Measurements from ENCODE around the gene ABCA9. TPM values are rescaled to one million over a fixed set of nuclear protein-coding genes. Genes with fewer than 3 reads are reported as not detected.

Gene ABCA9
- total and polyA plus RNA-seq, 9 of the 15 experiments (the other 6 are each of a cell fraction or from before 2014, with no cell fraction given) = 0.04 TPM; not detected in 8

DNA sequence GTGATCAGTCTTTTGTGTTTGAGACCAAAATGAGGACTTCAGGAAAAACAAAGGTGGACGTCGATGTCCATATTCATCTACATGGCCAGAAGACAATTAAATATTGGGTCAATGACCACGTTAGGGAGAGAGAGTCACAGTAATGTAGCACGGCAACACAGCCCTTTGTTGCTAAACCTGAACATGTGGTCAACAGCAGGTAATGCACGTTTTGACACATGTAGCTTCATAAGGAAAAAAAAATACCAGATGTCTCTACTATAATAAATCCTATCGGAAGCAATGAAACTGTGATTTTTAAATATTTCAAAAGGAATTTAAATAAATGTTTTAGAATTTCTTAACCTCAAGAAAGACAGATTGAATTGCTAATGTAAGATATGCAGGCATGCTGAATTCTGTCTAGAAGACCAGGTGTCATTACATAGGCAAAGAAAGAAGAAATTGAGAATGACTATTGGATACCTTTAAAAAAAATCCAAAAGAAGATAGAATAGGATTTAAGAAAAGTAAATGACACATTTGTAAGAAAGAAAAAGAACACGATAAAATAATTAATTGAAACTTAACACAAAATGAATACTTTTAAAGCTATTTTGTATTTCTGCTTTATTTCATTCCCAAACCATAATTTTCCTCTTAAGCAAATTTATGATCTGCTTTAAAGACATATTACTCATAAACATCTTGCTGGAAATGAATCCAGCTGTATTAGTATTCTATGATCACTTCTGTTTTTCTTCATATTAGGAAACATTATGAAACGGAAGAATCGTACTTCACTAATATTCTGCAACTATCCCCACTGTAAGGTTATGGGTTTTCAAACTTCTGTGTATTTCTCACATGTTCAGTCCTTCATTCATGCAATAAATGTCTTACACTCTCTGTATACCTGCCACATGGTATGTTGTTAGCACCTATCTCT lies 135.7 kb downstream of the ABCA9 start:
- FAIRE-seq (no peak), DNase-seq (ENCODE audit: extremely low read depth in 1 of 4, low spot score in 3 of 4) (no peak), ATAC-seq (no peak)
- Histone ChIP-seq H3K4me3 (no peak overlapping the region), H3K4me1 (replicated peaks in 1 of 2; ENCODE audit: control insufficient read depth in 2 of 2, insufficient read depth in 2 of 2, low read length in 2 of 2) (no peaks in the 10 kb centered on the region), H3K27ac (ENCODE audit: extremely low read depth, low read depth, low read length) (no peak overlapping the region), H3K4me2 (ENCODE audit: insufficient read depth, low read length) (no peak overlapping the region), H3K79me2 (ENCODE audit: control insufficient read depth, insufficient read depth, low read length) (no peaks in the 10 kb centered on the region), H3K36me3 (ENCODE audit: control insufficient read depth, insufficient read depth, low read length) (no peaks in the 10 kb centered on the region; the same call in 2 of the 3 replicates), H2AFZ (ENCODE audit: low read depth, low read length) (peak overlapping the region; percentile 26; the same call in 1 of the 2 replicates), H3K9me1 (ENCODE audit: control insufficient read depth, insufficient read depth, low read length) (no peaks in the 10 kb centered on the region), H3K9ac (ENCODE audit: insufficient read depth in 1 of 2, low read depth in 2 of 2, low read length in 2 of 2) (no peak overlapping the region), H3K9me3 (replicated peaks; ENCODE audit: control insufficient read depth, insufficient read depth, low read depth, low read length) (no peaks in the 10 kb centered on the region), H3K27me3 (ENCODE audit: control insufficient read depth in 2 of 2, insufficient read depth in 2 of 2, low read length in 2 of 2) (no peaks in the 10 kb centered on the region), H4K20me1 (replicated peaks; ENCODE audit: control insufficient read depth, insufficient read depth, low read length) (no peaks in the 10 kb centered on the region)
- CTCF ChIA-PET (ENCODE audit: low intra/inter-chr PET ratio) = no interaction called here
- BruUV-seq (replicated peaks) = no TSS peak
- intact Hi-C loops (cut with micrococcal nuclease) (no loop called here), in situ Hi-C loops (cut with MboI) (no loop called here)
- WGBS (ENCODE audit: insufficient coverage, low coverage, missing lambda C conversion rate) = 45% methylated on average over 9 of the region's 9 CpGs
- TF ChIP-seq MYC (IDR thresholded peaks at IDR 0.05; ENCODE audit: low read depth, low read length) = no peak
- TF ChIP-seq MYC (CRISPR knock-in tag; IDR thresholded peaks at IDR 0.05; ENCODE audit: borderline replicate concordance, low read depth) = no peak
- no peak for TF ChIP-seq JUND (IDR thresholded peaks at IDR 0.05; ENCODE audit: borderline replicate concordance, low read depth, low read length)
- no peak for TF ChIP-seq JUND (tag; IDR thresholded peaks at IDR 0.05; ENCODE audit: borderline replicate concordance, low read depth, low read length)
- TF ChIP-seq NFXL1 (CRISPR knock-in tag; IDR thresholded peaks at IDR 0.05) = no peak
- no peak for TF ChIP-seq ESRRA (IDR thresholded peaks at IDR 0.05; ENCODE audit: borderline replicate concordance, low read depth)
- no peak for TF ChIP-seq CBX2 (IDR thresholded peaks at IDR 0.05; ENCODE audit: insufficient read depth, low read length, poor library complexity, severe bottlenecking)
- no peak for TF ChIP-seq THRA (IDR thresholded peaks at IDR 0.05)
- POLR2A ChIA-PET = interaction anchor here (1.2 kb wide), 1 partner anchor 16 kb away, joined by 3 read pairs; no protein-coding TSS in a partner anchor

Small RNAs within 50 kb of the gene (microRNA-seq; reads per million reads assigned to microRNA genes)
- not detected for gene MIR4524A (ENCODE audit: borderline microRNAs expressed)
- not detected for gene MIR4524B (ENCODE audit: borderline microRNAs expressed)

Small RNAs within 50 kb of the gene (small RNA-seq; reads per million reads assigned to genes)
- gene MIR4524B = not detected

Other genes starting within 250 kb of the ABCA9 start
- gene ABCA8, start 105.5 kb downstream of the ABCA9 start, total RNA-seq (2014; rRNA removed) = 7.2 and 12.9 TPM in 2 replicates
- gene ABCA8, start 105.5 kb downstream of the ABCA9 start, total RNA-seq (2014; rRNA removed; fragmentation: Illumina TruSeq; extraction: Trizol) = 12.7 and 15.1 TPM in 2 replicates
- gene ABCA8, start 105.5 kb downstream of the ABCA9 start, total RNA-seq (2015; rRNA removed; fragmentation: Illumina TruSeq; extraction: Trizol) = 13.2 and 13.9 TPM in 2 replicates
- 8.5 and 10.4 TPM in 2 replicates for gene ABCA8, start 105.5 kb downstream of the ABCA9 start, total RNA-seq (2021)
- gene ABCA8, start 105.5 kb downstream of the ABCA9 start, polyA plus RNA-seq (2011; rRNA removed) = 1.4 and 2.6 TPM in 2 replicates
- 11.6 and 12.9 TPM in 2 replicates for gene ABCA8, start 105.5 kb downstream of the ABCA9 start, polyA plus RNA-seq (2014; fragmentation: Illumina TruSeq; extraction: Trizol)
- gene ABCA8, start 105.5 kb downstream of the ABCA9 start, polyA plus RNA-seq (2014; fragmentation: Nextera tagmentation; extraction: Ambion mirVana) = 1 to 10 TPM; 1.8 to 2.2 TPM
- gene ABCA8, start 105.5 kb downstream of the ABCA9 start, polyA plus RNA-seq (2014; rRNA removed) = 12.0 and 13.1 TPM in 2 replicates
- 0.12 and 0.23 TPM in 2 replicates for gene ABCA6, start 81.0 kb upstream of the ABCA9 start, total RNA-seq (2014; rRNA removed)
- 0.22 and 0.29 TPM in 2 replicates for gene ABCA6, start 81.0 kb upstream of the ABCA9 start, total RNA-seq (2014; rRNA removed; fragmentation: Illumina TruSeq; extraction: Trizol)
- gene ABCA6, start 81.0 kb upstream of the ABCA9 start, total RNA-seq (2015; rRNA removed; fragmentation: Illumina TruSeq; extraction: Trizol) = 0.11 and 0.34 TPM in 2 replicates
- 0.02 and 0.73 TPM in 2 replicates for gene ABCA6, start 81.0 kb upstream of the ABCA9 start, total RNA-seq (2021)
- gene ABCA6, start 81.0 kb upstream of the ABCA9 start, polyA plus RNA-seq (2011; rRNA removed) = 0.15 and 0.17 TPM in 2 replicates
- 0.06 and 0.12 TPM in 2 replicates for gene ABCA6, start 81.0 kb upstream of the ABCA9 start, polyA plus RNA-seq (2014; fragmentation: Illumina TruSeq; extraction: Trizol)
- under 1 TPM; 0.08 to 0.15 TPM for gene ABCA6, start 81.0 kb upstream of the ABCA9 start, polyA plus RNA-seq (2014; fragmentation: Nextera tagmentation; extraction: Ambion mirVana)
- 0.05 and 0.13 TPM in 2 replicates for gene ABCA6, start 81.0 kb upstream of the ABCA9 start, polyA plus RNA-seq (2014; rRNA removed)
- 0.12 and 0.45 TPM in 2 replicates for gene ABCA10, start 167.9 kb upstream of the ABCA9 start, total RNA-seq (2014; rRNA removed)
- gene ABCA10, start 167.9 kb upstream of the ABCA9 start, total RNA-seq (2014; rRNA removed; fragmentation: Illumina TruSeq; extraction: Trizol) = 0.15 TPM in 1 of 2 replicates, not detected in the other
- gene ABCA10, start 167.9 kb upstream of the ABCA9 start, total RNA-seq (2015; rRNA removed; fragmentation: Illumina TruSeq; extraction: Trizol) = not detected in 2 replicates
- 0.09 and 0.16 TPM in 2 replicates for gene ABCA10, start 167.9 kb upstream of the ABCA9 start, total RNA-seq (2021)
- 0.03 and 0.04 TPM in 2 replicates for gene ABCA10, start 167.9 kb upstream of the ABCA9 start, polyA plus RNA-seq (2011; rRNA removed)
- 0.15 TPM in 1 of 2 replicates, not detected in the other for gene ABCA10, start 167.9 kb upstream of the ABCA9 start, polyA plus RNA-seq (2014; fragmentation: Illumina TruSeq; extraction: Trizol)
- under 1 TPM; 0.13 to 0.17 TPM for gene ABCA10, start 167.9 kb upstream of the ABCA9 start, polyA plus RNA-seq (2014; fragmentation: Nextera tagmentation; extraction: Ambion mirVana)
- 0.36 TPM in 1 of 2 replicates, not detected in the other for gene ABCA10, start 167.9 kb upstream of the ABCA9 start, polyA plus RNA-seq (2014; rRNA removed)